Measurements from ENCODE around the gene TPBGL.

DNA sequence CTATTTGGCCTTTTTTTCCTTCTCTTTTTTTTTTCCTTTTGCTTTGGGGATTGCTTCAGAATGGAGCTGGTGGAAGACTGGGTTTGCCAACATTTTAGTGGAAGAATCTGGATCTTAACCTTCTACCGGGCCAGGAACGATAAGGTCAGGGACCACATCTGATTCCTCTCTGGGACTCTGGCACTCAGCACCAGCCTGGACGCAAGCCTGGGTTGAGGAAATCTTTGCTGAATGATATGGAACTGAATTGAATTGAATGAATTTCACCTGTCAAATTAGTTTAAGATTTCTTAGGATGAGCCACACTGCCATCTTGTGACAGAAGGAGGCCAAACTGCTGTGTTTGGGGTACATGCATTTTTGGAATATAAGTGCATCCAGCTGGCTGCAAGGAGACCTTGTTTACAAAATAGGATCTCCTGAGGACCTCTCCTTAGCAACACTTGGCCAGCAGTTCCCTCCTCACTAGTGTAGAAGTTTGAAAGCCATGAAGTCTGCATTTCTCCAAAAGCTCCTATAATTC, 30.4 kb downstream of the TPBGL start:
- TF ChIP-seq, protein P1, sequence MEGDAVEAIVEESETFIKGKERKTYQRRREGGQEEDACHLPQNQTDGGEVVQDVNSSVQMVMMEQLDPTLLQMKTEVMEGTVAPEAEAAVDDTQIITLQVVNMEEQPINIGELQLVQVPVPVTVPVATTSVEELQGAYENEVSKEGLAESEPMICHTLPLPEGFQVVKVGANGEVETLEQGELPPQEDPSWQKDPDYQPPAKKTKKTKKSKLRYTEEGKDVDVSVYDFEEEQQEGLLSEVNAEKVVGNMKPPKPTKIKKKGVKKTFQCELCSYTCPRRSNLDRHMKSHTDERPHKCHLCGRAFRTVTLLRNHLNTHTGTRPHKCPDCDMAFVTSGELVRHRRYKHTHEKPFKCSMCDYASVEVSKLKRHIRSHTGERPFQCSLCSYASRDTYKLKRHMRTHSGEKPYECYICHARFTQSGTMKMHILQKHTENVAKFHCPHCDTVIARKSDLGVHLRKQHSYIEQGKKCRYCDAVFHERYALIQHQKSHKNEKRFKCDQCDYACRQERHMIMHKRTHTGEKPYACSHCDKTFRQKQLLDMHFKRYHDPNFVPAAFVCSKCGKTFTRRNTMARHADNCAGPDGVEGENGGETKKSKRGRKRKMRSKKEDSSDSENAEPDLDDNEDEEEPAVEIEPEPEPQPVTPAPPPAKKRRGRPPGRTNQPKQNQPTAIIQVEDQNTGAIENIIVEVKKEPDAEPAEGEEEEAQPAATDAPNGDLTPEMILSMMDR (IDR thresholded peaks at IDR 0.05; ENCODE audit: extremely low read depth in 1 of 2, insufficient read depth in 1 of 2, low read depth in 1 of 2, low read length in 2 of 2), result peak in 1 of 2 donors; percentile 12
- TF ChIP-seq, protein P2, sequence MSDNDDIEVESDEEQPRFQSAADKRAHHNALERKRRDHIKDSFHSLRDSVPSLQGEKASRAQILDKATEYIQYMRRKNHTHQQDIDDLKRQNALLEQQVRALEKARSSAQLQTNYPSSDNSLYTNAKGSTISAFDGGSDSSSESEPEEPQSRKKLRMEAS (IDR thresholded peaks at IDR 0.05; ENCODE audit: insufficient read depth, insufficient read length), result no peak
- TF ChIP-seq POLR2A (IDR thresholded peaks at IDR 0.05; ENCODE audit: low read depth, low read length) (no peak), GATA2 (IDR thresholded peaks at IDR 0.05; ENCODE audit: insufficient read depth, insufficient read length, low read depth, low read length) (no peak)

Measured in endothelial cell of umbilical vein (primary cell).